ENCODE measurements around the gene RNF168.

RNF168 gene

DNA sequence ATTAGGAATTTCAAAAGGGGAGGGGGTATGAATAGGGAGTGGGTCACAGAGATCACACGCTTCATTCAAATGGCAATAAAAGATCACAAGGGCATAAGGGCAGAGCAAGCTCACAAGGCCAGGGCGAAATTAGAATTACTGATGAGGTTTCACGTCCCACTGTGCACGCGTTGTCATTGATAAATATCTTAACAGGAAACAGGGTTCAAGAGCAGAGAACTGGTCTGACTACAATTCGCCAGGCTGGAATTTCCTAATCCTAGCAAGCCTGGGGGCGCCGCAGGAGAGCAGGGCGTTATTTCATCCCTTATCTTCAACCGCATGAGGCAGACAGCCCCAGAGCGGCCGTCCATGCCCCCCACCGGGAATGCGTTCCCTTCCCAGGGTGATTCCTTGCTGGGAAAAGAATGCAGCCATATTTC, 29.7 kb upstream of the RNF168 start:
- Histone ChIP-seq H3K36me3 (ENCODE audit: control insufficient read depth, insufficient read depth, low read length) (no peaks in the 10 kb centered on the region), H3K27me3 (ENCODE audit: control insufficient read depth, insufficient read depth, low read length) (no peaks in the 10 kb centered on the region), H3K4me1 (no peaks in the 10 kb centered on the region), H3K4me2 (ENCODE audit: low read length) (no peak overlapping the region), H3K4me3 (ENCODE audit: low read depth, low read length) (no peak overlapping the region), H3K9me3 (ENCODE audit: control insufficient read depth, low read length) (no peaks in the 10 kb centered on the region), H2AFZ (no peak overlapping the region), H3K79me2 (no peaks in the 10 kb centered on the region), H3K27ac (no peak overlapping the region), H3K9ac (no peak overlapping the region)
- no peak for TF ChIP-seq CTCF (IDR thresholded peaks at IDR 0.05)

- Histone ChIP-seq H3K79me2 (no peaks in the 10 kb centered on the region), H3K4me2 (ENCODE audit: low read length) (no peak overlapping the region), H3K9ac (no peak overlapping the region), H3K9me3 (ENCODE audit: control insufficient read depth, low read length) (no peaks in the 10 kb centered on the region), H2AFZ (no peak overlapping the region), H3K4me3 (ENCODE audit: low read depth, low read length) (no peak overlapping the region), H3K36me3 (ENCODE audit: control insufficient read depth, insufficient read depth, low read length) (no peaks in the 10 kb centered on the region), H3K27me3 (ENCODE audit: control insufficient read depth, insufficient read depth, low read length) (no peaks in the 10 kb centered on the region), H3K4me1 (no peaks in the 10 kb centered on the region), H3K27ac (no peak overlapping the region)
- TF ChIP-seq CTCF (IDR thresholded peaks at IDR 0.05): no peak
These were observed 27.9 kb upstream of the RNF168 start for GRCh38 chr3:196531418-196531817.

GRCh38 chr3:196528639-196529233, 25.2 kb upstream of the RNF168 start:
- no peaks in the 10 kb centered on the region for H3K4me1 ChIP-seq
- no peak overlapping the region for H3K9ac ChIP-seq
- no peaks in the 10 kb centered on the region for H3K9me3 ChIP-seq (ENCODE audit: control insufficient read depth, low read length)
- H3K4me3 ChIP-seq (ENCODE audit: low read depth, low read length): peak overlapping the region; percentile 37
- no peaks in the 10 kb centered on the region for H3K27me3 ChIP-seq (ENCODE audit: control insufficient read depth, insufficient read depth, low read length)
- H3K4me2 ChIP-seq (ENCODE audit: low read length): peak overlapping the region; percentile 64
- H3K27ac ChIP-seq: peak overlapping the region; percentile 54
- peak; percentile 68 for TF ChIP-seq CTCF (IDR thresholded peaks at IDR 0.05)
- H3K79me2 ChIP-seq: no peaks in the 10 kb centered on the region
- H2AFZ ChIP-seq: peak overlapping the region; percentile 77
- H3K36me3 ChIP-seq (ENCODE audit: control insufficient read depth, insufficient read depth, low read length): no peaks in the 10 kb centered on the region

- Histone ChIP-seq H3K4me1 (no peaks in the 10 kb centered on the region), H3K27me3 (ENCODE audit: control insufficient read depth, insufficient read depth, low read length) (no peaks in the 10 kb centered on the region), H3K4me3 (ENCODE audit: low read depth, low read length) (no peak overlapping the region), H3K9me3 (ENCODE audit: control insufficient read depth, low read length) (no peaks in the 10 kb centered on the region), H3K79me2 (no peaks in the 10 kb centered on the region), H3K36me3 (ENCODE audit: control insufficient read depth, insufficient read depth, low read length) (no peaks in the 10 kb centered on the region), H3K9ac (no peak overlapping the region), H2AFZ (no peak overlapping the region), H3K27ac (no peak overlapping the region), H3K4me2 (ENCODE audit: low read length) (no peak overlapping the region)
- TF ChIP-seq CTCF (IDR thresholded peaks at IDR 0.05): no peak
These were observed 21.6 kb upstream of the RNF168 start for GRCh38 chr3:196525141-196525540.

DNA sequence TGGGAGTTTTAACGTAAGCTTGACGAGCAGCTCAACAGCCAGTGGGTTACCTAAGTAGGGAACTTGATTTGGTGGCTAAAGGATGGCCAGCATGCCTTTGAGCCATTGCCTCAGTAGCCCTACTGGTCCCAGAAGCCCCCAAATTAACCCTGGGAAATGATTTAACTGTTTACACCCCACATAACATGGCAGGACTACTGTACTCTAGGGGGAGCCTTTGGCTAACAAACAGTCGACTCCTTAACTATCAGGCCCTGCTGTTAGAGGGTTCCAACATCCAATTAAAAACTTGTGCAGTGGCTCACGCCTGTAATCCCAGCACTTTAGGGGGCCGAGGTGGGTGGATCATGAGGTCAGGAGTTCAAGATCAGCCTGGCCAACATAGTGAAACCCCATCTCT, 21.0 kb upstream of the RNF168 start:
- Histone ChIP-seq H3K27me3 (ENCODE audit: control insufficient read depth, insufficient read depth, low read length) (no peaks in the 10 kb centered on the region), H3K4me3 (ENCODE audit: low read depth, low read length) (no peak overlapping the region), H3K9me3 (ENCODE audit: control insufficient read depth, low read length) (no peaks in the 10 kb centered on the region), H3K4me1 (no peaks in the 10 kb centered on the region), H2AFZ (no peak overlapping the region), H3K79me2 (no peaks in the 10 kb centered on the region), H3K9ac (no peak overlapping the region), H3K27ac (no peak overlapping the region), H3K36me3 (ENCODE audit: control insufficient read depth, insufficient read depth, low read length) (no peaks in the 10 kb centered on the region), H3K4me2 (ENCODE audit: low read length) (no peak overlapping the region)
- no peak for TF ChIP-seq CTCF (IDR thresholded peaks at IDR 0.05)
